ENCODE results near the gene CLEC16A.

CLEC16A gene

GRCh38 chr16:11036868-11037410 is 92.6 kb downstream of the CLEC16A start:
- DNase-seq (ENCODE audit: insufficient read length, low spot score) (no peak), FAIRE-seq (no peak)
- TF ChIP-seq SPI1 (IDR thresholded peaks at IDR 0.05; ENCODE audit: low read depth, low read length) (no peak), POLR2A (IDR thresholded peaks at IDR 0.05; ENCODE audit: low read depth, low read length) (no peak), TAF1 (IDR thresholded peaks at IDR 0.05; ENCODE audit: low read depth, low read length) (no peak), PAX5 (IDR thresholded peaks at IDR 0.05; ENCODE audit: insufficient read depth, low read length, severe bottlenecking) (no peak), POLR2AphosphoS5 (IDR thresholded peaks at IDR 0.05; ENCODE audit: low read depth, low read length) (no peak), POU2F2 (IDR thresholded peaks at IDR 0.05; ENCODE audit: low read depth, low read length) (no peak)

GRCh38 chr16:11038305-11038704 is 93.9 kb downstream of the CLEC16A start:
- TF ChIP-seq POLR2AphosphoS5 (IDR thresholded peaks at IDR 0.05; ENCODE audit: low read depth, low read length) (no peak), SPI1 (IDR thresholded peaks at IDR 0.05; ENCODE audit: low read depth, low read length) (no peak), PAX5 (IDR thresholded peaks at IDR 0.05; ENCODE audit: insufficient read depth, low read length, severe bottlenecking) (no peak), POLR2A (IDR thresholded peaks at IDR 0.05; ENCODE audit: low read depth, low read length) (no peak), TAF1 (IDR thresholded peaks at IDR 0.05; ENCODE audit: low read depth, low read length) (no peak), POU2F2 (IDR thresholded peaks at IDR 0.05; ENCODE audit: low read depth, low read length) (no peak)
- FAIRE-seq (no peak), DNase-seq (ENCODE audit: insufficient read length, low spot score) (no peak)

GRCh38 chr16:11038777-11039176 is 94.4 kb downstream of the CLEC16A start:
- no peak for FAIRE-seq
- TF ChIP-seq POLR2A (IDR thresholded peaks at IDR 0.05; ENCODE audit: low read depth, low read length) (no peak), TAF1 (IDR thresholded peaks at IDR 0.05; ENCODE audit: low read depth, low read length) (no peak), SPI1 (IDR thresholded peaks at IDR 0.05; ENCODE audit: low read depth, low read length) (no peak), POU2F2 (IDR thresholded peaks at IDR 0.05; ENCODE audit: low read depth, low read length) (no peak), PAX5 (IDR thresholded peaks at IDR 0.05; ENCODE audit: insufficient read depth, low read length, severe bottlenecking) (no peak), POLR2AphosphoS5 (IDR thresholded peaks at IDR 0.05; ENCODE audit: low read depth, low read length) (no peak)
- no peak for DNase-seq (ENCODE audit: insufficient read length, low spot score)

- DNase-seq (ENCODE audit: insufficient read length, low spot score) (no peak), FAIRE-seq (no peak)
- TF ChIP-seq PAX5 (IDR thresholded peaks at IDR 0.05; ENCODE audit: insufficient read depth, low read length, severe bottlenecking) (no peak), TAF1 (IDR thresholded peaks at IDR 0.05; ENCODE audit: low read depth, low read length) (no peak), POLR2AphosphoS5 (IDR thresholded peaks at IDR 0.05; ENCODE audit: low read depth, low read length) (no peak), SPI1 (IDR thresholded peaks at IDR 0.05; ENCODE audit: low read depth, low read length) (no peak), POLR2A (IDR thresholded peaks at IDR 0.05; ENCODE audit: low read depth, low read length) (no peak), POU2F2 (IDR thresholded peaks at IDR 0.05; ENCODE audit: low read depth, low read length) (no peak)
These were observed 95.4 kb downstream of the CLEC16A start for GRCh38 chr16:11039726-11040125.

- no peak for TF ChIP-seq POLR2A (IDR thresholded peaks at IDR 0.05; ENCODE audit: low read depth, low read length)
- no peak for TF ChIP-seq POU2F2 (IDR thresholded peaks at IDR 0.05; ENCODE audit: low read depth, low read length)
- TF ChIP-seq SPI1 (IDR thresholded peaks at IDR 0.05; ENCODE audit: low read depth, low read length) = no peak
- no peak for TF ChIP-seq POLR2AphosphoS5 (IDR thresholded peaks at IDR 0.05; ENCODE audit: low read depth, low read length)
- no peak for TF ChIP-seq TAF1 (IDR thresholded peaks at IDR 0.05; ENCODE audit: low read depth, low read length)
- no peak for TF ChIP-seq PAX5 (IDR thresholded peaks at IDR 0.05; ENCODE audit: insufficient read depth, low read length, severe bottlenecking)
- no peak for DNase-seq (ENCODE audit: insufficient read length, low spot score)
- FAIRE-seq = no peak
These were observed 97.8 kb downstream of the CLEC16A start for GRCh38 chr16:11042191-11042590.

- TF ChIP-seq POLR2A (IDR thresholded peaks at IDR 0.05; ENCODE audit: low read depth, low read length) (no peak), PAX5 (IDR thresholded peaks at IDR 0.05; ENCODE audit: insufficient read depth, low read length, severe bottlenecking) (no peak), POLR2AphosphoS5 (IDR thresholded peaks at IDR 0.05; ENCODE audit: low read depth, low read length) (no peak), TAF1 (IDR thresholded peaks at IDR 0.05; ENCODE audit: low read depth, low read length) (no peak), SPI1 (IDR thresholded peaks at IDR 0.05; ENCODE audit: low read depth, low read length) (no peak), POU2F2 (IDR thresholded peaks at IDR 0.05; ENCODE audit: low read depth, low read length) (no peak)
- DNase-seq (ENCODE audit: insufficient read length, low spot score) = no peak
- FAIRE-seq = no peak
These were observed 101.1 kb downstream of the CLEC16A start for GRCh38 chr16:11045441-11045840.

- DNase-seq (ENCODE audit: insufficient read length, low spot score) (no peak), FAIRE-seq (no peak)
- TF ChIP-seq POLR2A (IDR thresholded peaks at IDR 0.05; ENCODE audit: low read depth, low read length) = no peak
- TF ChIP-seq TAF1 (IDR thresholded peaks at IDR 0.05; ENCODE audit: low read depth, low read length) = no peak
- TF ChIP-seq POU2F2 (IDR thresholded peaks at IDR 0.05; ENCODE audit: low read depth, low read length) = no peak
These were observed 101.5 kb downstream of the CLEC16A start for GRCh38 chr16:11045846-11046245.

GRCh38 chr16:11046382-11046931 is 102.1 kb downstream of the CLEC16A start:
- no peak for DNase-seq (ENCODE audit: insufficient read length, low spot score)
- peak; percentile 13 for FAIRE-seq
- TF ChIP-seq POU2F2 (IDR thresholded peaks at IDR 0.05; ENCODE audit: low read depth, low read length) = no peak
- no peak for TF ChIP-seq SPI1 (IDR thresholded peaks at IDR 0.05; ENCODE audit: low read depth, low read length)
- TF ChIP-seq POLR2AphosphoS5 (IDR thresholded peaks at IDR 0.05; ENCODE audit: low read depth, low read length) = no peak
- no peak for TF ChIP-seq PAX5 (IDR thresholded peaks at IDR 0.05; ENCODE audit: insufficient read depth, low read length, severe bottlenecking)
- TF ChIP-seq TAF1 (IDR thresholded peaks at IDR 0.05; ENCODE audit: low read depth, low read length) = no peak
- TF ChIP-seq POLR2A (IDR thresholded peaks at IDR 0.05; ENCODE audit: low read depth, low read length) = no peak

- no peak for TF ChIP-seq SPI1 (IDR thresholded peaks at IDR 0.05; ENCODE audit: low read depth, low read length)
- TF ChIP-seq POLR2AphosphoS5 (IDR thresholded peaks at IDR 0.05; ENCODE audit: low read depth, low read length) = no peak
- TF ChIP-seq PAX5 (IDR thresholded peaks at IDR 0.05; ENCODE audit: insufficient read depth, low read length, severe bottlenecking) = no peak
- TF ChIP-seq TAF1 (IDR thresholded peaks at IDR 0.05; ENCODE audit: low read depth, low read length) = no peak
- no peak for TF ChIP-seq POU2F2 (IDR thresholded peaks at IDR 0.05; ENCODE audit: low read depth, low read length)
- TF ChIP-seq POLR2A (IDR thresholded peaks at IDR 0.05; ENCODE audit: low read depth, low read length) = no peak
These were observed 102.7 kb downstream of the CLEC16A start for GRCh38 chr16:11047057-11047456.

More at GRCh38 chr16:11047057-11047456, 102.7 kb downstream of the CLEC16A start:
- DNase-seq (ENCODE audit: insufficient read length, low spot score) (no peak), FAIRE-seq (no peak)

All from GM12891 (cell line).